H1 (cell line): ENCODE measurements around the gene NR2F6. TPM values are rescaled to one million over a fixed set of nuclear protein-coding genes. Genes with fewer than 3 reads are reported as not detected.

Source experiments
- ASH2L ChIP-seq: fragments of 200-600, 300-600 bp; sonication (generic); IDR thresholded peaks from one replicate; pipeline ENCODE4 v1.7.1; 2017; ENCODE audit warnings: low read length
- CEBPB ChIP-seq: IDR thresholded peaks from 2 replicates; pipeline ENCODE4 v1.6.1; 2012; ENCODE audit warnings: low read depth, low read length
- CHD2 ChIP-seq: IDR thresholded peaks from 2 replicates; pipeline ENCODE4 v1.6.1; 2012; ENCODE audit warnings: low read length, improper control_type of control experiment
- E2F6 ChIP-seq: IDR thresholded peaks from 2 replicates; pipeline ENCODE4 v1.6.1; 2012; ENCODE audit warnings: inconsistent platforms
- EP300 ChIP-seq, 2 experiments: IDR thresholded peaks; 1 replicate in 1 of 2; 2 replicates in 1 of 2; pipeline ENCODE4 v1.6.1; 2011 to 2012; ENCODE audit warnings: low read depth in 2 of 2, low read length in 2 of 2, mild to moderate bottlenecking in 2 of 2, borderline replicate concordance in 1 of 2, inconsistent platforms in 1 of 2, moderate library complexity in 1 of 2
- HDAC2 ChIP-seq, 2 experiments: fragments of 300-600 bp in 1 of 2; sonication (generic) in 1 of 2; IDR thresholded peaks; 2 replicates each; pipeline ENCODE4 v1.6.1; 2011 to 2012; ENCODE audit warnings: low read depth in 2 of 2, low read length in 2 of 2, mild to moderate bottlenecking in 2 of 2, moderate library complexity in 2 of 2, borderline replicate concordance in 1 of 2, inconsistent platforms in 1 of 2
- polyA plus RNA-seq, 7 experiments: library from polyadenylated mRNA; depleted of rRNA in 3 of 7; stranded (reverse) in 5 of 7; unstranded in 2 of 7; fragments of >200 nt in 5 of 7; fragments of 200-250 nt in 2 of 7; gene quantifications; 1 replicate in 5 of 7; 2 replicates in 1 of 7; 4 replicates in 1 of 7; pipeline versions ENCODE4 v1.2.1 to v1.2.3, GENCODE V29; 2011 to 2013; ENCODE audit warnings: missing spikeins in 2 of 7, mixed read lengths in 2 of 7
- total RNA-seq: library from RNA; stranded (reverse); fragmentation: NEBNext Ultra II Directional; extraction: Animal tissue kit (Norgen Biotek cat#: 25700); gene quantifications from 2 replicates; pipeline ENCODE4 v1.2.1, GENCODE V29; 2021

Gene NR2F6
- total and polyA plus RNA-seq, 2 of the 8 experiments (the other 6 are each of a cell fraction or from before 2014, with no cell fraction given): 99.7 to 114 TPM

GRCh38 chr19:17232258-17232657 is 13.5 kb downstream of the NR2F6 start (continued):
- no peak for TF ChIP-seq CHD2
- no peak for TF ChIP-seq EP300 (IDR thresholded peaks at IDR 0.05; ENCODE audit: borderline replicate concordance in 1 of 2, low read depth in 2 of 2, low read length in 2 of 2)
- TF ChIP-seq HDAC2 (IDR thresholded peaks at IDR 0.05; ENCODE audit: borderline replicate concordance in 1 of 2, low read depth in 2 of 2, low read length in 2 of 2): no peak
- no peak for TF ChIP-seq E2F6
- TF ChIP-seq CEBPB: no peak
- no peak for TF ChIP-seq ASH2L
